Vagina (tissue), 2 donors: Measurements from ENCODE around the gene SPTLC3. TPM values are rescaled to one million over a fixed set of nuclear protein-coding genes. Genes with fewer than 3 reads are reported as not detected.

ENCODE experiments used
- DNase-seq, 2 donors: peaks; one replicate each; pipeline ENCODE4 v3.0.0-alpha.2; 2017; ENCODE audit errors: extremely low spot score in 2 of 2
- H3K27ac ChIP-seq: fragments of 200-600 bp; sonication (generic); one replicate; pipeline ENCODE4 v1.5.1; 2019
- H3K27me3 ChIP-seq: fragments of 200-600 bp; sonication (generic); one replicate; pipeline ENCODE4 v1.5.1; 2019
- H3K36me3 ChIP-seq, 2 donors: fragments of 200-600 bp; sonication (generic); one replicate each; pipeline ENCODE4 v1.5.1; 2017 to 2019
- H3K4me1 ChIP-seq: fragments of 200-600 bp; sonication (generic); one replicate; pipeline ENCODE4 v1.5.1; 2019
- H3K4me3 ChIP-seq, 2 donors: fragments of 200-600 bp; sonication (generic); 1 replicate in 1 of 2; 2 replicates in 1 of 2; pipeline ENCODE4 v1.5.1; 2016 to 2019
- H3K9me3 ChIP-seq: fragments of 200-600 bp; sonication (generic); one replicate; pipeline ENCODE4 v1.5.1; 2019
- CTCF ChIP-seq, 3 experiments: fragments of 450-650 bp in 2 of 3; fragments of 200-600 bp in 1 of 3; sonication (generic) in 1 of 3; IDR thresholded peaks; one replicate each; pipeline ENCODE4 v1.5.1; 2017 to 2019; ENCODE audit warnings: antibody characterized with exemption in 3 of 3, mild to moderate bottlenecking in 2 of 3, moderate library complexity in 2 of 3
- POLR2A ChIP-seq, 2 donors: fragments of 450-650 bp; IDR thresholded peaks; one replicate each; pipeline ENCODE4 v1.6.1; 2017; ENCODE audit warnings: antibody characterized with exemption in 2 of 2, mild to moderate bottlenecking in 2 of 2, moderate library complexity in 2 of 2
- POLR2AphosphoS5 ChIP-seq, 2 donors: sonication (generic); formaldehyde crosslinking; IDR thresholded peaks; one replicate each; pipeline ENCODE4 v1.9.0; 2017; ENCODE audit warnings: antibody characterized with exemption in 2 of 2, mild to moderate bottlenecking in 2 of 2, low read depth in 1 of 2; ENCODE audit not compliant: insufficient read depth in 1 of 2
- intact Hi-C: fragments of 100-400 bp; cut with DNase I; formaldehyde crosslinking; loops from one replicate; pipeline ENCODE4 v1.15.1; 2023
- total RNA-seq: library from RNA; depleted of rRNA; stranded (reverse); fragments of >200 nt; gene quantifications from one replicate; pipeline ENCODE4 v1.2.3, GENCODE V29; 2016

SPTLC3 gene
- total RNA-seq, 1 donor from 2014 or later = 5.9 TPM

- no peak overlapping the region for H3K27ac ChIP-seq
- DNase-seq = no peak
- no peaks in the 10 kb centered on the region for H3K9me3 ChIP-seq
- H3K4me3 ChIP-seq = no peak overlapping the region
- TF ChIP-seq POLR2AphosphoS5 (IDR thresholded peaks at IDR 0.05; ENCODE audit: insufficient read depth in 1 of 2, low read depth in 1 of 2) = no peak
- no peak for TF ChIP-seq CTCF (IDR thresholded peaks at IDR 0.05)
- no peak for TF ChIP-seq POLR2A (IDR thresholded peaks at IDR 0.05)
- no peaks in the 10 kb centered on the region for H3K27me3 ChIP-seq
- H3K4me1 ChIP-seq = no peaks in the 10 kb centered on the region
- intact Hi-C loops = no loop called here
- H3K36me3 ChIP-seq = no peaks in the 10 kb centered on the region
Observed at GRCh38 chr20:13037727-13038126, 29.0 kb downstream of the SPTLC3 start.

GRCh38 chr20:13041574-13042457, 33.0 kb downstream of the SPTLC3 start:
- no peak overlapping the region for H3K4me3 ChIP-seq
- H3K9me3 ChIP-seq = no peaks in the 10 kb centered on the region
- no peaks in the 10 kb centered on the region for H3K27me3 ChIP-seq
- no peaks in the 10 kb centered on the region for H3K4me1 ChIP-seq
- no peak for TF ChIP-seq CTCF (IDR thresholded peaks at IDR 0.05)
- H3K27ac ChIP-seq = no peak overlapping the region
- H3K36me3 ChIP-seq = no peaks in the 10 kb centered on the region
- DNase-seq = no peak
- intact Hi-C loops = no loop called here

GRCh38 chr20:13042458-13042794, 33.7 kb downstream of the SPTLC3 start:
- no peak overlapping the region for H3K27ac ChIP-seq
- H3K27me3 ChIP-seq = no peaks in the 10 kb centered on the region
- no peaks in the 10 kb centered on the region for H3K36me3 ChIP-seq
- TF ChIP-seq CTCF (IDR thresholded peaks at IDR 0.05) (no peak), POLR2A (IDR thresholded peaks at IDR 0.05) (no peak), POLR2AphosphoS5 (IDR thresholded peaks at IDR 0.05; ENCODE audit: insufficient read depth in 1 of 2, low read depth in 1 of 2) (no peak)
- H3K4me1 ChIP-seq = no peaks in the 10 kb centered on the region
- H3K4me3 ChIP-seq = no peak overlapping the region
- no peak for DNase-seq
- intact Hi-C loops = no loop called here
- H3K9me3 ChIP-seq = no peaks in the 10 kb centered on the region

- Histone ChIP-seq H3K4me1 (no peaks in the 10 kb centered on the region), H3K9me3 (peaks cover 4% of the 10 kb centered on the region), H3K4me3 (no peak overlapping the region), H3K27ac (no peak overlapping the region), H3K27me3 (no peaks in the 10 kb centered on the region), H3K36me3 (peaks cover 0 to 9% of the 10 kb centered on the region in 2 donors)
- no peak for TF ChIP-seq CTCF (IDR thresholded peaks at IDR 0.05)
- no peak for TF ChIP-seq POLR2AphosphoS5 (IDR thresholded peaks at IDR 0.05; ENCODE audit: insufficient read depth in 1 of 2, low read depth in 1 of 2)
- TF ChIP-seq POLR2A (IDR thresholded peaks at IDR 0.05) = no peak
- intact Hi-C loops = no loop called here
- DNase-seq = no peak
Observed at GRCh38 chr20:13046409-13046808, 37.6 kb downstream of the SPTLC3 start.

- Histone ChIP-seq H3K9me3 (peaks cover 4% of the 10 kb centered on the region), H3K4me1 (no peaks in the 10 kb centered on the region), H3K27ac (no peak overlapping the region), H3K4me3 (no peak overlapping the region), H3K36me3 (peaks cover 0 to 3% of the 10 kb centered on the region in 2 donors), H3K27me3 (no peaks in the 10 kb centered on the region)
- no peak for DNase-seq
- TF ChIP-seq POLR2AphosphoS5 (IDR thresholded peaks at IDR 0.05; ENCODE audit: insufficient read depth in 1 of 2, low read depth in 1 of 2) (no peak), CTCF (IDR thresholded peaks at IDR 0.05) (no peak), POLR2A (IDR thresholded peaks at IDR 0.05) (no peak)
- intact Hi-C loops = no loop called here
Observed at GRCh38 chr20:13054011-13054410, 45.2 kb downstream of the SPTLC3 start.
